BJ (cell line): ENCODE results near the gene GRM8. TPM values are rescaled to one million over a fixed set of nuclear protein-coding genes. Genes with fewer than 3 reads are reported as not detected.

Source experiments
- CTCF ChIA-PET: fragments of 350-600 bp; formaldehyde crosslinking; extraction: SDS; loops from one replicate; lab custom pipeline; 2021; ENCODE audit warnings: antibody characterized with exemption, inconsistent platforms; lab: Yijun Ruan, JAX
- POLR2A ChIA-PET: fragments of 300-600 bp; sonication (Branson Sonifier 250); formaldehyde crosslinking; extraction: SDS; loops from one replicate; lab custom pipeline; 2021; ENCODE audit warnings: antibody characterized with exemption; lab: Charles Lee
- DNase-seq: peaks from one replicate; pipeline ENCODE4 v3.0.0-alpha.2; 2011; ENCODE audit warnings: low read depth
- H3K27me3 ChIP-seq: 2 replicates; pipeline ENCODE4 v1.6.0; 2011; ENCODE audit warnings: low read length; ENCODE audit not compliant: control insufficient read depth, insufficient read depth
- H3K36me3 ChIP-seq: 2 replicates; pipeline ENCODE4 v1.5.1; 2011; ENCODE audit warnings: low read length; ENCODE audit not compliant: control insufficient read depth, insufficient read depth
- H3K4me3 ChIP-seq: 2 replicates; pipeline ENCODE4 v1.5.1; 2011; ENCODE audit warnings: low read depth, mild to moderate bottlenecking, control low read depth, low read length
- polyA plus RNA-seq: library from polyadenylated mRNA; depleted of rRNA; stranded (reverse); fragments of >200 nt; gene quantifications from 2 replicates; pipeline ENCODE4 v1.2.3, GENCODE V29; 2011
- TF ChIP-seq, protein P1 (sequence below): IDR thresholded peaks from 2 replicates; pipeline ENCODE4 v1.5.1; 2011; ENCODE audit warnings: low read depth, mild to moderate bottlenecking, control low read depth, inconsistent platforms, low read length, moderate library complexity; ENCODE audit not compliant: insufficient read depth

GRM8 gene
- polyA plus RNA-seq, 1 experiment = not detected

DNA sequence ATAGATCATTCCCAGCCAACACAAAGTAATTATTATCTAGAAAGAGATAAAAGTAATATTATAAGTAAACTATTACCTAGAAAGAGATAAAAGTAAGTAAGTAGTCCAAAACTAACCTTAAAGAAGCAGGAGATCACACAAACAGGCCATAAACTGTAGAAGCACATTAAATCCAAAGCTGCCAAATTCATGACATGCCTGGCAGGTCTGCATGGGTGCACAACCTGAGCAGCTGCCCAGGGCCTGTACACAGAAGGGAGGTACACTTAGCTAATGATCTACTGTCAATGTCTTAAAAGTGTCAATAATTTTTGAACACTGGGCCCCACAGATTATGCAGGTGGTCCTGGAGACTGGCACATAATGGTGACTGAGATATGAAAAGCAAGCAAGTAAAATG lies 196.5 kb downstream of the GRM8 start:
- CTCF ChIA-PET = interaction anchor here (1.6 kb wide), 1 partner anchor 10 kb away, joined by 4 read pairs; no protein-coding TSS in a partner anchor
- no peak overlapping the region for H3K4me3 ChIP-seq

DNA sequence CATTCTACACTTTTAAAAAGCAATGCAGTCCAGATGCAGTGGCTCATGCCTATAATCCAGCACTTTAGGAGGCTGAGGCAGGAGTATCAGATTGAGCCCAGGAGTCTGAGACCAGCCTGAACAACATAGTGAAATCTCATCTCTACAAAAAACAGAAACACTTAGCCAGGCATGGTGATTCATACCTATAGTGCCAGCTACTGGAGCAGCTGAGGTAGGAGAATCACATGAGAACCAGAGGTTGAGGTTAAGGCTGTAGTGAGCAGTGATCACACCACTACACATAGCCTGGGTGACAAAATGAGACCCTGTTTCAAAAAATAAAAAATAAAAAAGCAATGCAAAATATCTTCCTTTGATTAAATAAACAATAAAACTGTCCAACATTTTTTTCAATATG lies 205.2 kb downstream of the GRM8 start:
- no peak for DNase-seq
- ChIA-PET CTCF (no interaction called here), POLR2A (no interaction called here)
- TF ChIP-seq, protein P1, sequence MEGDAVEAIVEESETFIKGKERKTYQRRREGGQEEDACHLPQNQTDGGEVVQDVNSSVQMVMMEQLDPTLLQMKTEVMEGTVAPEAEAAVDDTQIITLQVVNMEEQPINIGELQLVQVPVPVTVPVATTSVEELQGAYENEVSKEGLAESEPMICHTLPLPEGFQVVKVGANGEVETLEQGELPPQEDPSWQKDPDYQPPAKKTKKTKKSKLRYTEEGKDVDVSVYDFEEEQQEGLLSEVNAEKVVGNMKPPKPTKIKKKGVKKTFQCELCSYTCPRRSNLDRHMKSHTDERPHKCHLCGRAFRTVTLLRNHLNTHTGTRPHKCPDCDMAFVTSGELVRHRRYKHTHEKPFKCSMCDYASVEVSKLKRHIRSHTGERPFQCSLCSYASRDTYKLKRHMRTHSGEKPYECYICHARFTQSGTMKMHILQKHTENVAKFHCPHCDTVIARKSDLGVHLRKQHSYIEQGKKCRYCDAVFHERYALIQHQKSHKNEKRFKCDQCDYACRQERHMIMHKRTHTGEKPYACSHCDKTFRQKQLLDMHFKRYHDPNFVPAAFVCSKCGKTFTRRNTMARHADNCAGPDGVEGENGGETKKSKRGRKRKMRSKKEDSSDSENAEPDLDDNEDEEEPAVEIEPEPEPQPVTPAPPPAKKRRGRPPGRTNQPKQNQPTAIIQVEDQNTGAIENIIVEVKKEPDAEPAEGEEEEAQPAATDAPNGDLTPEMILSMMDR = no peak
- H3K27me3 ChIP-seq = no peaks in the 10 kb centered on the region
- no peak overlapping the region for H3K4me3 ChIP-seq
- no peaks in the 10 kb centered on the region for H3K36me3 ChIP-seq

More for the DNA sequence above, 196.5 kb downstream of the GRM8 start:
- DNase-seq = no peak
- POLR2A ChIA-PET = no interaction called here
- TF ChIP-seq, protein P1 = no peak
- Histone ChIP-seq H3K36me3 (no peaks in the 10 kb centered on the region), H3K27me3 (no peaks in the 10 kb centered on the region)

DNA sequence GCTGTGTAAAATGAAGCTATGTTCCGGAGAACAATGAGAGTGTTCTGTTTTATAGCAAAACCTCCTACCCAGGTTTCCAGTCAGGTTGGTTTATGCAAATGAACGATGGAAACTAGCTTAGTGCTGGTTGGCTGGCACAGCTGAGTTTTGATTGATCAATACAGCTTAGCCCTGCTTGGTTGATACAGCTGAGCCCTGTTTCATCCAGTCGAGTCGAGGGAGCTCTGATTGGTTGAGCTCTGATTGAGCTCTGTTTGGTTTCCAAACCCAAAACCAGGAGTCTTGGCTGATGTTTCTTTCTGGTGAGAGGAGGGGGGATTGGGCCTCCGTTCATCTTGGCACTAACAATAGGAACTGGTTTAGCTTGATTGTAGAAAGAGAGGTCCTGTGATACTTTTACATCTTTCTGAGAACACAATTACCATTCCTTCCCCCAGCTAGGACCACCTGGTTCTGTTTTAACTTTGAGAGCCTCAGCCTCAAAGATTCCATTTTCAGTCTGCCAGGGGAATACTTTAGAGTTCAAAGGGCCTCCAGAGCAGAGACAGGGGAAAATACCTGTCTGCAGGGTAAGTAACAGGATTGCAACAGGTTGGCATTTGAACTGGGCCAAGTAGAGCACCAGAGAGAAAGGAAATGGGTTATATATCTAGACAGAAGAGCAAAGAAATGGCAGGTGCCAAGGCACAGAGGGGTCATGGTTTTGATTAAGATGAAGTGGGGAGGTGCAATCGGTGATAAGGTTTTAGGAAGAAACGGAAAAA lies 210.9 kb downstream of the GRM8 start:
- POLR2A ChIA-PET = no interaction called here
- no peaks in the 10 kb centered on the region for H3K36me3 ChIP-seq
- H3K27me3 ChIP-seq = no peaks in the 10 kb centered on the region
- CTCF ChIA-PET = no interaction called here
- DNase-seq = no peak
- TF ChIP-seq, protein P1 = no peak
- H3K4me3 ChIP-seq = no peak overlapping the region

DNA sequence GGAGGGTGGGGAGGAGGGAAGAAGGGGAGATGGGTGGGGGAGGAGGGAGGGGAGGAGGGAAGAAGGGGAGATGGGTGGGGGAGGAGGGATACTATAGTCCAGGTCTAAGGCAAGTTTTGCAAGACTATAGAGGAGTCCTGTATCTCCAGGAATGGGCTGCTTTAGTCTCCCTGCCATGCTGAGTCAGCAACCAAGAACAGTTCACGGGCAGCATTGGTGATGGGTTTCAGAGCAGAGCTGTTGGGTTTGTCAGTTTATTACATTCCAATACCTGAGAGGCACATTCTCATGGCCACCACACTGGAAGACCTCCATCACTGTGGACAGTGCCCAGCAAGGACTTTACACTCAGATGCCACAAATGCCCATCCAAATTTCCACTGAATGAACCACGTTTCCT lies 212.7 kb downstream of the GRM8 start:
- ChIA-PET POLR2A (no interaction called here), CTCF (no interaction called here)
- TF ChIP-seq, protein P1 = no peak
- no peak overlapping the region for H3K4me3 ChIP-seq
- no peak for DNase-seq
- no peaks in the 10 kb centered on the region for H3K27me3 ChIP-seq
- H3K36me3 ChIP-seq = no peaks in the 10 kb centered on the region

DNA sequence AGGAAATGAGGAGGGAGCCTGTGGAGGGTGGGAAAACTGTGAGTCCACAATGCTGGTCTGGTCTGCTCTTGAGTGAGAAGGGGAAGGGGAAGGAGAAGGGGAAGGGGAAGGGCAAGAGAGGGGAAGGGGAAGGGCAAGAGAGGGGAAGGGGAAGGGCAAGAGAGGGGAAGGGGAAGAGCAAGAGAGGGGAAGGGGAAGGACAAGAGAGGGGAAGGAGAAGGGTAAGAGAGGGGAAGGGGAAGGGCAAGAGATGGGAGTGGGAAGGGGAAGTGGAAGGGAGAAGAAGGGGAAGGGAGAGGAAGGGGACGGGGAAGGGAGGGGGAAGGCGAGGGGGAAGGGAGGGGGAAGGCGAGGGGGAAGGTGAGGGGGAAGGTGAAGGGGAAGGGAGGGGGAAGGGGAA lies 213.2 kb downstream of the GRM8 start:
- ChIA-PET CTCF (no interaction called here), POLR2A (no interaction called here)
- Histone ChIP-seq H3K27me3 (no peaks in the 10 kb centered on the region), H3K36me3 (no peaks in the 10 kb centered on the region), H3K4me3 (no peak overlapping the region)
- DNase-seq = no peak
- TF ChIP-seq, protein P1 = no peak
